NCI-H460 (cell line): ENCODE data around the gene ALDH9A1. TPM values are rescaled to one million over a fixed set of nuclear protein-coding genes. Genes with fewer than 3 reads are reported as not detected.
"Not testable (repeated sequence)": the region's sequence is repeated elsewhere in the genome, so short reads cannot be mapped to it uniquely, and the experiment has no call there.

Experiments used
- DNase-seq: peaks from one replicate; pipeline ENCODE4 v3.0.0-alpha.2; 2016; ENCODE audit warnings: low read depth; ENCODE audit errors: extremely low read depth
- total RNA-seq: library from RNA; depleted of rRNA; stranded (reverse); fragments of >200 nt; shearing (Covaris generic); gene quantifications from 2 replicates; pipeline ENCODE4 v1.2.3, GENCODE V29; 2014

ALDH9A1 gene
- total RNA-seq, 1 experiment from 2014 or later: 78.5 TPM

GRCh38 chr1:165688046-165688445, 10.3 kb downstream of the ALDH9A1 start:
- no peak for DNase-seq

- no peak for DNase-seq
Observed at GRCh38 chr1:165686971-165687433, 11.4 kb downstream of the ALDH9A1 start.

DNA sequence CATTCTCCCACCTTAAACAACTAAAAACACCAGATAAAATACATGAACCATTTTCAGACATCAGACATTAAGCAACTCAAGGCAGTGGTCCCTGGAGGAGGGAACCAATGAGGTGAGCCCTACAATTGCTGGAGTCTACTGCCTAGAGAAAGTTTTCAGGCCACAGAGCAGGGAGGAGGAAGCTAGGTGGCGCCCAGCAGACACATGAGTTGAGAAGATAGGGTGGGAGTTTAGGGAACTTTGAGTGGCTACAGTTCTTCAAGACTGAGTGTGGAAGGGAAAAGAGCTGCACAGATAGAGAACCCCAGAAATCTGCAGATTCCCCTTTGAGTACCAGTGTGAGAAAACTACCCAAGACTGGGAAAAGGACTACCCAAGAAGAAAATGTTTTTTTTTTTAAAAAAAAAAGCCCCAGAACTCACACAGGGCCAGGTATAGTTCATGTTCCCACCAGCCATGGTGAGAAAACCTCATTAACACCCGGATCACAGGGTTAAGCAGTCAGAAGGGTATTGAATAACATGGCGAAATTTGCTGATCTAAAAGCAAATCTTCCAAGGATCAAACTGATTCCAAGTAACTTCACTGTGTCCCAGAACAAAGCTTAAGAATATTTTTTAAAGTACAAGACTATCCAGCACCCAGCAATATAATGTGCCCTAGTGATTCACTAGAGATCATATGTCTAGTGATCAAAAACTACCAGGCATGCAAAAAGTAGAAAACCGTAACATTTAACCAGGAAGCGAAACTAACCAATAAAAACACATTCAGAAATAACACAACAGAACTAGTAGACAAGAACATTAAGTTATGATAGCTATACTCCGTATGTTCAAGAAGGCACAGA, 12.0 kb downstream of the ALDH9A1 start:
- DNase-seq: no peak

GRCh38 chr1:165683848-165684485, 14.4 kb downstream of the ALDH9A1 start:
- DNase-seq: no peak

DNA sequence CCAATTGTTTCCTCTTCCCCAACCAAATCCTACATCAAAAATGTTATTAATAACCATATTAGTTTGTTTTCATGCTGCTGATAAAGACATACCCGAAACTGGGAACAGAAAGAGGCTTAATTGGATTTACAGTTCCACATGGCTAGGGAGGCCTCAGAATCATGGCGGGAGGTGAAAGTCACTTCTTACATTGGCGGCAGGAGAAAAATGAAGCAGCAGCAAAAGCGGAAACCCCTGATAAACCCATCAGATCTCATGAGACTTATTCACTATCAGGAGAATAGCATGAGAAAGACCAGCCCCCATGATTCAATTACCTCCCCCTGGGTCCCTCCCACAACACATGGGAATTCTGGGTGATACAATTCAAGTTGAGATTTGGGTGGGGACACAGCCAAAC, 17.6 kb downstream of the ALDH9A1 start:
- not testable (repeated sequence) for DNase-seq

GRCh38 chr1:165680303-165680702, 18.1 kb downstream of the ALDH9A1 start:
- DNase-seq: no peak

DNA sequence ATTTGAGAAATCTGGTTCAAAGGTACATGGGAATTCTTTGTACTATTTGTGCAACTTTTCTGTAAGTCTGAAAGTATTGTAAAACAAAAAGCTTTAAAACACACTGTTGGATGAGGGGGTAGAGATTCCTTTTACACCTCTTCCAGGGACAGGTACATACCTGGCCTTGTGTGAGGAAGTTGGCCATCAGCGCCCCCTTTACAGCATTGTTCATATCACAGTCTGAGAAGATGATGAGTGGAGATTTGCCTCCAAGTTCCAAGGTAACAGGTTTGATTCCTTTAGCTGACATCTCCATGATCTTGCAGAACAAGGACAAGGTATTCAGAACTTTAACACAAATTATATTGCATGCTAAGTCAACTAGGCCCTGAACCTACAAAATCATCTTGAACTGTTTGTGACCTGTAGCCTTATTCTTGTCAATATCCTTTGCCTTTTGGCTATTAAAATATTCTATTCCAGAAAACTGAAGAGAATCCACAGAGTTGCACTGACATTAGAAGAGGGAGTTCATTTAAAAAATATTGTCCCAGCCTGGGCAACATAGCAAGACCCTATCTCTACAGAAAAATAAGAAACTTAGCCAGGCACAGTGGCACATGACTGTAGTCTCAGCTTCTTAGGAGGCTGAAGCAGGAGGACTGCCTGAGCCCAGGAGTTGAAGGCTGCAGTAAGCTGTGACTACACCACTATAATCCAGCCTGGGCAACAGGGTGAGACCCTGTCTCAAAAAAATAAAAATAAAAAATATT, 18.9 kb downstream of the ALDH9A1 start:
- DNase-seq: no peak

DNA sequence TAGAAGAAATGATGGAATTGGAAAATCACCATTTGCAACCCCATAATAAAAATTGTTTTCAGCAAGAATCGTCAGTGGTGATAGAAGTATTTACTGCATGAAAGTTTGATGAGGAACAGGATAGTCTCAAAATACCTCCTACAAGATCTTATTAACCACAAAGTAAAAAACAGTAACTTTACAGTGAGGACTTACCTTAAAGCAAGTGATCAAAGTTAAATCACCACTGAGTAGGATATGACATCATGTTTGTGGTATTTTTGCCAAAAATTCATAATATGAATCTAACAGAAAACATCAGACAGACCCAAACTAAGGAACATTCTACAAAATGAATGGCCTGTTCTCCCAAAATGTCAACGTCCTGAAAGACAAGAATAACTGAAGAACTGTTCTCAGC, 19.9 kb downstream of the ALDH9A1 start:
- no peak for DNase-seq

DNA sequence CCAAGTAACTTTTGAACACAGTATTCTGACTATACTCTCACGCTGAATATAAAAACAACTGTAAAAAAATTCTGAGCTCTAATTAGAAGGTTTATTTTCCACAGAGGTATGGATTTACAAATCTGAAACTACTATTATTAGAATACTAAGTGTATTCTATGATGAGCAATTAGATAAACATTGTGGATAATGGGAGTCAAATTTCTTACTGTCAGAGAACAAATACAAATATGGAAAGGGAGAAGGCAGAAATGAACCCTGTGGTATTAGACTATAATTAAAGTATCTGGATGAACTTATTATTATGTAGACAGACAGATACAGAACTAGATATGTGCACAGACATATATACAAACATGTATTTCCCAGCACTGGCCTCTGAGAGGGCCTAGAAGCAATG, 22.6 kb downstream of the ALDH9A1 start:
- no peak for DNase-seq

DNA sequence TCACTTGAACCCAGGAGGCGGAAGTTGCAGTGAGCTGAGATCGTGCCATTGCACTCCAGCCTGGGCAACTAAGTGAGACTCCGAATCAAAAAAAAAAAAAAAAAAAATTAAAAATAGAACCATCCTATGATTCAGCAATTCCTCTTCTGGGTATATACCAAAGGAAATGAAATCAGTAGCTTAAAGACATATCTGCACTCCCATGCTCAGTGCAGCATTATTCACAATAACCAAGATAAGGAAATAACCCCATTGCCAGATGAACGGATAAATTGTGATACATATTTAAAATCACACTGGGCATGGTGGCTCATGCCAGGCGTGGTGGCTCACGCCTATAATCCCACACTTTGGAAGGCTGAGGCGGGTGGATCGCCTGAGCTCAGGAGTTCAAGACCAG, 23.8 kb downstream of the ALDH9A1 start:
- no peak for DNase-seq

- no peak for DNase-seq
Observed at GRCh38 chr1:165671526-165671925, 26.8 kb downstream of the ALDH9A1 start.

DNA sequence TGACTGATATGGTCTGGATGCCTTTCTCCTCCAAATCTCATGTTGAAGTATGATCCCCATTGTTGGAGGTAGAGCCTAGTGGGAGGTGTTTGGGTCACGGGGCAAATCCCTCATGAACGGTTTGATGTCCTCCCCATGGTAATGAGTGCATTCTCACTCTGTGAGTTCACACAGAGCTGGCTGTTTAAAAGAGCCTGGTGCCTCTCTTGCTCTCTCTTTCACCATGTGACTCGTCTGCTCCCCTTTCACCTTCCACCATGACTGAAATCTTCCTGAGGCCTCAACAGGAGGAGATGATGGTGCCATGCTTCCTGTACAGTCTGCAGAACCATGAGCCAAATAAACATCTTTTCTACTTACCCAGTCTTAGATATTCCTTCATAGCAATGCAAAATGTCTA, 30.2 kb downstream of the ALDH9A1 start:
- no peak for DNase-seq

- DNase-seq: no peak
Observed at GRCh38 chr1:165666152-165666825, 32.1 kb downstream of the ALDH9A1 start.

GRCh38 chr1:165662186-165662585, 36.2 kb downstream of the ALDH9A1 start:
- no peak for DNase-seq

DNA sequence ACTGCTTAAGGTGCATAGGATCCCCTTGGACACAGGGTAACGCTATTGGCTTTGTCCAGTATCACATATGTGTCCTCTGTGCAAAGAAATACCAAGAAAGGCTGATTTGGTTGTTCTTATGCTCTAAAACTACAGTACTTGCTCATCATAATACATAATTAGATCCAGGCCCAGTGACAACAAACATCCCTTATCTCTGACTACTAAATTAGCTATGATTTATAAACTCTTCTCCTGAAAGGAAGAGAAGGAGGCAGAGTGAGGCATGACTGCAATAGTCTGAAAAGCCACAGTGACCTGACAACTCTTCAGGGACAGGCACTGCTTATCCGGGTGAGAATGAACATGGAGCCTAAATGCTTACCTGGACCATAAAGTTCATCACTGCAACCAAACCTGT, 36.7 kb downstream of the ALDH9A1 start:
- no peak for DNase-seq

DNA sequence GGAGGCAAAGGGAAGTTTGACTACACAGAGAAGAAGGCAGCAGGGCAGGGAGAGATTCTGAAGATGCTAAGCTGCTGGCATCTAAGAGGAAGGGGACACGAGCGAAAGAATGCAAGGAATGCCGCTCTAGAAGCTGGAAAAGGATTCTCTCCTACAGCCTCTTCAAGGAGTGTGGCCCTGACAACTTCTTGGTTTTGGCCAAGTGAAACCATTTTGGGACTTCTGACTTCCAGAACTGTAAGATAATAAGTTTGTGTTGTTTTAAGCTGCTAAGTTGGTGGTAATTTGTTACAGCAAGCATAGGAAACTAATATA, 38.8 kb downstream of the ALDH9A1 start:
- DNase-seq: no peak

DNA sequence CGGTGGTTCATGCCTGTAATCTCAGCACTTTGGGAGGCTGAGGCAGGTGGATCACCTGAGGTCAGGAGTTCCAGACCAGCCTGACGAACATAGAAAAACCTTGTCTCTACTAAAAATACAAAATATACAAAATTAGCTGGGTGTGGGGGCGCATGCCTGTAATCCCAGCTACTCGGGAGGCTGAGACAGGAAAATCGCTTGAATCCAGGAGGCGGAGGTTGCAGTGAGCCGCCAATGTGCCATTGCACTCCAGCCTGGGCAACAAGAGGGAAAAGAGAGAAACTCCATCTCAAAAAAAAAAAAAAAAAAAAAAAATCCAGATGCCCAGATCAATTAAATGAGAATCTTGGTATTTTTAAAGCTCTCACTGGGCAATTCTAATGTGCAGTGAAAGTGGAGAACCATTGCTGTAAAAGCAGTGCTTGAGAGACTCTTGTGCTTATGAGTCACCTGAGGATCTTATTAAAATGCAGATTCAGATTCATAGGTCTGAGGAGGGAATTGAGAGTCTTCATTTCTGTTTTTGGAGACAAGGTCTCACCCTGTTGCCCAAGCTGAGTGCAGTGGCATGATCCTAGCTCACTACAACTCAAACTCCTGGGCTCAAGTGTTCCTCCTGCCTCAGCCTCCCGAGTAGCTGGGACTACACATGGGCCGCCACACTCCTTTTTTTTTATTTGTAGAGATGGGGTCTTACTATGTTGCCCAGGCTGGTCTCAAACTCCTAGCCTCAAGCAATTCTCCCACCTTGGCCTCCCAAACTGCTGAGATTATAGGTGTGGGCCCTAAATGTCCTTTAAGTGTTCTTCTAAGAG, 39.4 kb downstream of the ALDH9A1 start:
- DNase-seq: not testable (repeated sequence)

DNA sequence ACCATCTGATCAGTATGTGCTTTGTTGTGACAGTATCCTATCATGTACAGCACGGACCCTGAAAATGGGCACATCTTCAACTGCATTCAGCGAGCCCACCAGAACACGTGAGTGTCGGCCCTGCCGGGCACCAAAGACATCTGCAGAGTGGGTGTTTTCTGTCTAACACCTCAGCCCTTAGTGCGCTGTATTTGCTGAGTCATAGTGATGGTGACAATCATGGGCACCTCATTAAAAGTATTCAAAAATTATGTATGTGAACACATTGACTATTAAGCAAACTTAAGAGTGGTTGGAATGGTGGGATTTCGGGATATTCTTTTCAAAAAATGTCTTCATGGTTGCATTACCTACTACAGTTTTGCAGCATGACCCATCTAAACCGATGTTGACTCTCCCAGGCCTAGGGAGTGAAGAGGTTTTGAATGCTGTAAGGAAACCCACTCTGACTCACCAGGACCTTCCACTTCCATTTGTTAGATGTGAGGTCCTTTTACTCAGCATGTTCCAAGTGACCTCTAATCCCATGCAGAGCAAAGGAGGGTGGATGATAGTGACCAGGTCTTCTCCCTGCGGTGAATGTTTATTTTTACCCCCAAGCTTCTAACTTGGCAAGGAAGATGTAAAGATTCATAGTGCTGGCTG, 47.3 kb downstream of the ALDH9A1 start:
- peak; percentile 54 for DNase-seq

GRCh38 chr1:165648919-165649572, 49.3 kb downstream of the ALDH9A1 start:
- no peak for DNase-seq
